Esophagus squamous epithelium (tissue), 4 donors: ENCODE results near the gene OR52W1.

Source experiments
- CTCF ChIP-seq, 6 experiments: fragments of 450-650 bp in 4 of 6; fragments of 200-600 bp in 2 of 6; sonication (generic) in 2 of 6; IDR thresholded peaks; one replicate each; pipeline ENCODE4 v1.5.1; 2016 to 2019; ENCODE audit warnings: antibody characterized with exemption in 6 of 6, mild to moderate bottlenecking in 4 of 6, moderate library complexity in 4 of 6
- POLR2A ChIP-seq, 4 donors: fragments of 450-650 bp; IDR thresholded peaks; one replicate each; pipeline ENCODE4 v1.6.1; 2017; ENCODE audit warnings: antibody characterized with exemption in 4 of 4, mild to moderate bottlenecking in 4 of 4, moderate library complexity in 3 of 4

- no peak for TF ChIP-seq POLR2A (IDR thresholded peaks at IDR 0.05)
- no peak for TF ChIP-seq CTCF (IDR thresholded peaks at IDR 0.05)
Observed at GRCh38 chr11:6240781-6241180, 41.8 kb downstream of the OR52W1 start.
